Spleen (tissue), 7 donors: Measurements from ENCODE around the gene NLGN2.

Experiments used
- CTCF ChIP-seq, 11 experiments: fragments of 200-600 bp in 7 of 11; fragments of 450-650 bp in 4 of 11; sonication (generic) in 4 of 11; IDR thresholded peaks in 8 of 11; conservative IDR thresholded peaks in 3 of 11; 1 replicate in 7 of 11; 2 replicates in 4 of 11; pipeline versions ENCODE4 v1.4.0 to v1.8.0; 2016 to 2021; ENCODE audit warnings: antibody characterized with exemption in 11 of 11, inconsistent platforms in 4 of 11, mild to moderate bottlenecking in 1 of 11
- POLR2A ChIP-seq, 3 donors: fragments of 450-650 bp; IDR thresholded peaks; one replicate each; pipeline ENCODE4 v1.5.1; 2017; ENCODE audit warnings: antibody characterized with exemption in 3 of 3, mild to moderate bottlenecking in 1 of 3
- POLR2AphosphoS5 ChIP-seq, 3 donors: sonication (generic); formaldehyde crosslinking; IDR thresholded peaks; one replicate each; pipeline ENCODE4 v1.5.1; 2017; ENCODE audit warnings: antibody characterized with exemption in 3 of 3
- donor health status: DM: no; HTN: no; CAD: no; lungs with moderate emphysema.
- donor health status: DM: no; HTN: no; CAD: no.
- donor health status: DM: no; HTN: no; CAD: no.

DNA sequence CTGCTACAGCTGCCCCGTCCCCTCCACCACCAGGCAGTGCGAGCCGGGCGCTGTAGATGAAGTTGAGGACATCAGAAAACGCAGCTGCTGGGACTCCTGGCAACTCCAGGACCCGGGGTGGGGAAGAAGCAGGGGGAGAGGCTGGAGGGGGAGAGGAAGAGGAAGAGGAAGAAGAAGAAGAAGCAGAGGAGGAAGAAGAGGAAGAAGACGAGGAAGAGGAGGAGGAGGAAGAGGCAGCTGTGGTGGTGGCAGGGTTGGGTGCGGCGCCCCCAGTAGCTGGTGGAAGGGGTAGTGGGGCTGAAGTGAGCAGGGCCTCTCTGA is 58.6 kb downstream of the NLGN2 start:
- TF ChIP-seq CTCF (IDR thresholded peaks at IDR 0.05 in 8 of 11, conservative IDR thresholded peaks at IDR 0.05 in 3 of 11) (no peak), POLR2A (IDR thresholded peaks at IDR 0.05) (no peak), POLR2AphosphoS5 (IDR thresholded peaks at IDR 0.05) (no peak)
